ENCODE measurements around the gene ZNF48.

GRCh38 chr16:30380072-30380802, 15.0 kb upstream of the ZNF48 start:
- TF ChIP-seq CTCF (conservative IDR thresholded peaks at IDR 0.05; ENCODE audit: low read depth, low read length) (no peak), EZH2 (IDR thresholded peaks at IDR 0.05; ENCODE audit: low read length, unreplicated experiment) (no peak)
